ENCODE data around the gene ASB12. TPM values are rescaled to one million over a fixed set of nuclear protein-coding genes. Genes with fewer than 3 reads are reported as not detected.

Gene ASB12
- total and polyA plus RNA-seq, 10 of the 15 experiments (the other 5 are each of a cell fraction or from before 2014, with no cell fraction given) = 0.07 to 0.35 (median 0.14) TPM; not detected in 6

DNA sequence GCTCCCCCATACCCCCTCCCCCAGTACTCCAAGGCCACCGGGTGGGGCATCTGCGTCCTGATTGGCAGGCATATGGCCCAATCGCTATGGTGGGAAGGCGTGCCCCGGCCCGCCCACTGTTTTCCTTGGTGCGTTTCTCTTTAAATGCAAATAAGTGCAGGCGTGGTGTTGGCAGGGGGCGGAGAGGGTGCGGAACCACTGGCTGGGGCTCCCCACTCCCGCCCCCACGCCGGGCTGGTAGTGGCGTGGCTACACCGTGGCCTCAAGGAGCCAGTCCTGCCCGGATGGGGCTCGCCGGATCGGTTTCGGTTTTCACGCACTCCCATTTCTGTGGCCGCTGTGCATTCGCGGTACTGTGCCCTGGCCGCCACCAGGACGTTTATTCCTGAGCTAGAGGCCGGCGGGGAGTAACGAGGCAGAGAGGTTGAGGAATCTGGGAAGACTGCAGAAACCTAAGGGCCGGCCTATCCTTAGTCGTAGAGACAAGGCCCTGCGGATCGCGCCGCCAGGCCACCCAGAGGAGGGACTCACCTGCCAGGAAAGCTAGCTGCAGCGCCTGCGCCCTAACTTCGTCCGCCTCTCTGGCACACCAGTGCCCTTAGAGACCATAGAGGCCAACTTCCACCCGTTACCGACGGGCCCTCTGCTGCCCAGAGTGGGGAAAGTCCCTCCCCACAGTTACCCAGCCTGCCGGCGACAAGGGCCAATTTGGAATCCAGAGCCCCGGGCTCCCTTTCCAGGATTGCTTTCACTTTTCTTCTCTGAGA, 24.5 kb downstream of the ASB12 start (continued):
- TF ChIP-seq MYB (IDR thresholded peaks at IDR 0.05; ENCODE audit: borderline replicate concordance, low read depth, low read length) = no peak
- TF ChIP-seq RUNX3 (IDR thresholded peaks at IDR 0.05; ENCODE audit: low read length) = peak; percentile 44
- no peak for TF ChIP-seq PAX5 (IDR thresholded peaks at IDR 0.05; ENCODE audit: borderline replicate concordance, low read depth, low read length)
- no peak for TF ChIP-seq HDAC2 (IDR thresholded peaks at IDR 0.05)
- TF ChIP-seq MXI1 (IDR thresholded peaks at IDR 0.05; ENCODE audit: low read depth, low read length) = no peak
- TF ChIP-seq BCL11A (IDR thresholded peaks at IDR 0.05; ENCODE audit: low read depth, low read length) = no peak
- TF ChIP-seq, protein P1, sequence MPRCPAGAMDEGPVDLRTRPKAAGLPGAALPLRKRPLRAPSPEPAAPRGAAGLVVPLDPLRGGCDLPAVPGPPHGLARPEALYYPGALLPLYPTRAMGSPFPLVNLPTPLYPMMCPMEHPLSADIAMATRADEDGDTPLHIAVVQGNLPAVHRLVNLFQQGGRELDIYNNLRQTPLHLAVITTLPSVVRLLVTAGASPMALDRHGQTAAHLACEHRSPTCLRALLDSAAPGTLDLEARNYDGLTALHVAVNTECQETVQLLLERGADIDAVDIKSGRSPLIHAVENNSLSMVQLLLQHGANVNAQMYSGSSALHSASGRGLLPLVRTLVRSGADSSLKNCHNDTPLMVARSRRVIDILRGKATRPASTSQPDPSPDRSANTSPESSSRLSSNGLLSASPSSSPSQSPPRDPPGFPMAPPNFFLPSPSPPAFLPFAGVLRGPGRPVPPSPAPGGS (IDR thresholded peaks at IDR 0.05; ENCODE audit: borderline replicate concordance, insufficient read depth, low read depth, low read length, poor library complexity, severe bottlenecking) = no peak
- TF ChIP-seq POU2F2 (IDR thresholded peaks at IDR 0.05; ENCODE audit: borderline replicate concordance, low read depth, low read length) = peak; percentile 97
- no peak for TF ChIP-seq RELA (IDR thresholded peaks at IDR 0.05; ENCODE audit: borderline replicate concordance, partially characterized antibody)
- TF ChIP-seq, protein P2, sequence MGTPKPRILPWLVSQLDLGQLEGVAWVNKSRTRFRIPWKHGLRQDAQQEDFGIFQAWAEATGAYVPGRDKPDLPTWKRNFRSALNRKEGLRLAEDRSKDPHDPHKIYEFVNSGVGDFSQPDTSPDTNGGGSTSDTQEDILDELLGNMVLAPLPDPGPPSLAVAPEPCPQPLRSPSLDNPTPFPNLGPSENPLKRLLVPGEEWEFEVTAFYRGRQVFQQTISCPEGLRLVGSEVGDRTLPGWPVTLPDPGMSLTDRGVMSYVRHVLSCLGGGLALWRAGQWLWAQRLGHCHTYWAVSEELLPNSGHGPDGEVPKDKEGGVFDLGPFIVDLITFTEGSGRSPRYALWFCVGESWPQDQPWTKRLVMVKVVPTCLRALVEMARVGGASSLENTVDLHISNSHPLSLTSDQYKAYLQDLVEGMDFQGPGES (IDR thresholded peaks at IDR 0.05) = peak; percentile 42; the same call in 1 of the 2 replicates
- no peak for TF ChIP-seq SUPT20H (IDR thresholded peaks at IDR 0.05; ENCODE audit: borderline replicate concordance, control insufficient read depth, low read depth, low read length)
- TF ChIP-seq ZNF207 (IDR thresholded peaks at IDR 0.05; ENCODE audit: borderline replicate concordance) = no peak
- TF ChIP-seq PKNOX1 (IDR thresholded peaks at IDR 0.05) = peak; percentile 98
- TF ChIP-seq HDGF (IDR thresholded peaks at IDR 0.05) = no peak
- TF ChIP-seq KLF5 (IDR thresholded peaks at IDR 0.05; ENCODE audit: partially characterized antibody) = no peak
- TF ChIP-seq FOXK2 (IDR thresholded peaks at IDR 0.05) = no peak
- no peak for TF ChIP-seq PRDM15 (CRISPR knock-in tag; IDR thresholded peaks at IDR 0.05)
- 0 out of 2 replicates have a peak, but pooled peaks have one; percentile 40 for TF ChIP-seq TBL1XR1 (IDR thresholded peaks at IDR 0.05; ENCODE audit: low read depth, low read length)
- no peak for TF ChIP-seq FOS (IDR thresholded peaks at IDR 0.05; ENCODE audit: borderline replicate concordance, extremely low read depth, insufficient read length)
- TF ChIP-seq POLR2AphosphoS5 (IDR thresholded peaks at IDR 0.05; ENCODE audit: low read length) = peak; percentile 84
- TF ChIP-seq EP300 (IDR thresholded peaks at IDR 0.05; ENCODE audit: borderline replicate concordance in 1 of 2, control insufficient read depth in 1 of 2, low read depth in 2 of 2, low read length in 2 of 2) = no peak
- 0 out of 2 replicates have a peak, but pooled peaks have one; percentile 41 for TF ChIP-seq SMARCA5 (IDR thresholded peaks at IDR 0.05)

Measured in GM12878 (cell line).